Measurements from ENCODE around the gene PLS3.

GRCh38 chrX:115679460-115679859, 118.5 kb downstream of the PLS3 start:
- TF ChIP-seq CTCF (IDR thresholded peaks at IDR 0.05 in 2 of 3, conservative IDR thresholded peaks at IDR 0.05 in 1 of 3; ENCODE audit: insufficient read depth in 2 of 3, low read depth in 1 of 3, low read length in 3 of 3) (peak in 2 of 3 experiments; percentile 28 to 37; a peak in 3 of 6 replicates), SAFB2 (IDR thresholded peaks at IDR 0.05; ENCODE audit: borderline replicate concordance, low read depth, low read length, severe bottlenecking) (no peak), NBN (IDR thresholded peaks at IDR 0.05; ENCODE audit: low read depth) (no peak)
